H9 (cell line): Measurements from ENCODE around the gene CPXM1. TPM values are rescaled to one million over a fixed set of nuclear protein-coding genes. Genes with fewer than 3 reads are reported as not detected.

Experiments used
- DNase-seq: peaks from one replicate; pipeline ENCODE4 v3.0.0-alpha.2; 2017
- H2AFZ ChIP-seq: one replicate; pipeline ENCODE4 v1.6.1; 2013; ENCODE audit warnings: mild to moderate bottlenecking, low read length, control low read depth, moderate library complexity
- H2AK5ac ChIP-seq: 2 replicates; pipeline ENCODE4 v1.6.1; 2013; ENCODE audit warnings: low read length, control low read depth, mixed read lengths; ENCODE audit not compliant: insufficient read length
- H2BK120ac ChIP-seq: one replicate; pipeline ENCODE4 v1.6.1; 2013; ENCODE audit warnings: low read depth, mild to moderate bottlenecking, low read length, control low read depth, inconsistent platforms; ENCODE audit not compliant: poor library complexity, severe bottlenecking
- H2BK12ac ChIP-seq: 2 replicates; pipeline ENCODE4 v1.6.1; 2013; ENCODE audit warnings: low read length, control low read depth, mixed read lengths, low read depth; ENCODE audit not compliant: insufficient read length
- H2BK15ac ChIP-seq: 2 replicates; pipeline ENCODE4 v1.6.1; 2013; ENCODE audit warnings: low read depth, low read length, control low read depth
- H2BK20ac ChIP-seq: one replicate; pipeline ENCODE4 v1.6.1; 2013; ENCODE audit warnings: low read depth, mild to moderate bottlenecking, low read length, control low read depth, inconsistent platforms; ENCODE audit not compliant: poor library complexity, severe bottlenecking
- H2BK5ac ChIP-seq: 2 replicates; pipeline ENCODE4 v1.6.1; 2013; ENCODE audit warnings: low read length, control low read depth, mixed read lengths; ENCODE audit not compliant: insufficient read length
- H3K14ac ChIP-seq: 2 replicates; pipeline ENCODE4 v1.6.1; 2013; ENCODE audit warnings: low read length, control low read depth; ENCODE audit not compliant: insufficient read depth
- H3K18ac ChIP-seq: 2 replicates; pipeline ENCODE4 v1.6.1; 2013; ENCODE audit warnings: low read depth, mild to moderate bottlenecking, mixed read lengths, low read length, control low read depth; ENCODE audit not compliant: insufficient read length
- H3K23ac ChIP-seq: 2 replicates; pipeline ENCODE4 v1.6.1; 2013; ENCODE audit warnings: low read length, control low read depth, mixed read lengths, low read depth; ENCODE audit not compliant: insufficient read length
- H3K23me2 ChIP-seq: 2 replicates; pipeline ENCODE4 v1.6.1; 2013; ENCODE audit warnings: low read depth, mild to moderate bottlenecking, mixed read lengths, low read length, control low read depth; ENCODE audit not compliant: insufficient read length, poor library complexity, severe bottlenecking
- H3K27ac ChIP-seq: 2 replicates; pipeline ENCODE4 v1.5.1; 2013; ENCODE audit warnings: low read length, control low read depth, mixed read lengths, low read depth; ENCODE audit not compliant: insufficient read length
- H3K27me3 ChIP-seq: 2 replicates; pipeline ENCODE4 v1.6.1; 2013; ENCODE audit warnings: low read length, control low read depth, inconsistent platforms; ENCODE audit not compliant: insufficient read depth
- H3K4ac ChIP-seq: 2 replicates; pipeline ENCODE4 v1.6.1; 2013; ENCODE audit warnings: low read depth, mild to moderate bottlenecking, control low read depth, inconsistent platforms, low read length, moderate library complexity
- H3K4me1 ChIP-seq: 2 replicates; pipeline ENCODE4 v1.6.1; 2013; ENCODE audit warnings: low read length, control low read depth, inconsistent platforms; ENCODE audit not compliant: insufficient read depth
- H3K4me2 ChIP-seq: 2 replicates; pipeline ENCODE4 v1.6.1; 2013; ENCODE audit warnings: low read length, control low read depth, mixed read lengths; ENCODE audit not compliant: insufficient read length, insufficient read depth
- H3K56ac ChIP-seq: 2 replicates; pipeline ENCODE4 v1.6.1; 2013; ENCODE audit warnings: low read depth, mild to moderate bottlenecking, mixed read lengths, low read length, control low read depth; ENCODE audit not compliant: insufficient read length
- H3K79me1 ChIP-seq: 2 replicates; pipeline ENCODE4 v1.6.1; 2013; ENCODE audit warnings: low read depth, mild to moderate bottlenecking, moderate library complexity, low read length, control low read depth, inconsistent platforms; ENCODE audit not compliant: insufficient read depth, poor library complexity, severe bottlenecking
- H3K79me2 ChIP-seq: 2 replicates; pipeline ENCODE4 v1.6.1; 2013; ENCODE audit warnings: low read length, control low read depth, inconsistent platforms; ENCODE audit not compliant: insufficient read depth
- H3K9ac ChIP-seq: 2 replicates; pipeline ENCODE4 v1.6.1; 2013; ENCODE audit warnings: low read length, control low read depth, mixed read lengths; ENCODE audit not compliant: insufficient read length; ENCODE audit errors: extremely low read depth
- H3K9me3 ChIP-seq: one replicate; pipeline ENCODE4 v1.6.1; 2013; ENCODE audit warnings: low read depth, low read length, inconsistent platforms; ENCODE audit not compliant: control insufficient read depth
- H3T11ph ChIP-seq: one replicate; pipeline ENCODE4 v1.6.1; 2013; ENCODE audit warnings: mild to moderate bottlenecking, low read length, control low read depth, inconsistent platforms
- H4K20me1 ChIP-seq: one replicate; pipeline ENCODE4 v1.6.1; 2013; ENCODE audit not compliant: control insufficient read depth, insufficient read length, insufficient read depth
- H4K5ac ChIP-seq: 2 replicates; pipeline ENCODE4 v1.6.1; 2013; ENCODE audit warnings: low read depth, mild to moderate bottlenecking, mixed read lengths, low read length, control low read depth; ENCODE audit not compliant: insufficient read length
- H4K8ac ChIP-seq: replicated peaks from 2 replicates; pipeline ENCODE4 v1.6.1; 2013; ENCODE audit warnings: low read length, control low read depth, mixed read lengths, low read depth; ENCODE audit not compliant: insufficient read length
- H4K91ac ChIP-seq: 2 replicates; pipeline ENCODE4 v1.6.1; 2013; ENCODE audit warnings: low read depth, mild to moderate bottlenecking, moderate library complexity, mixed read lengths, low read length, control low read depth; ENCODE audit not compliant: insufficient read length
- H3K27ac Mint-ChIP-seq, 3 experiments: 2 replicates in 2 of 3; 3 replicates in 1 of 3; pipeline ENCODE4 v1.8.0; 2020 to 2021; ENCODE audit warnings: mixed read lengths in 3 of 3, mild to moderate bottlenecking in 1 of 3, moderate library complexity in 1 of 3
- H3K27me3 Mint-ChIP-seq: 2 replicates; pipeline ENCODE4 v1.8.0; 2021; ENCODE audit warnings: low read depth, mild to moderate bottlenecking, moderate library complexity, mixed read lengths
- H3K36me3 Mint-ChIP-seq, 3 experiments: 2 replicates in 2 of 3; 3 replicates in 1 of 3; pipeline ENCODE4 v1.8.0; 2020 to 2021; ENCODE audit warnings: low read depth in 3 of 3, mixed read lengths in 3 of 3; ENCODE audit not compliant: insufficient read depth in 1 of 3
- H3K4me1 Mint-ChIP-seq, 2 experiments: 2 replicates each; pipeline ENCODE4 v1.8.0; 2020; ENCODE audit warnings: mixed read lengths in 2 of 2
- H3K4me3 Mint-ChIP-seq, 2 experiments: 2 replicates in 1 of 2; 3 replicates in 1 of 2; pipeline ENCODE4 v1.8.0; 2020 to 2021; ENCODE audit warnings: mild to moderate bottlenecking in 2 of 2, mixed read lengths in 2 of 2, moderate library complexity in 1 of 2
- H3K9me3 Mint-ChIP-seq, 2 experiments: 2 replicates in 1 of 2; 3 replicates in 1 of 2; pipeline ENCODE4 v1.8.0; 2020; ENCODE audit warnings: mild to moderate bottlenecking in 2 of 2, mixed read lengths in 2 of 2, moderate library complexity in 1 of 2
- CTCF ChIP-seq: fragments of 200-600 bp; sonication (generic); conservative IDR thresholded peaks from 3 replicates; pipeline ENCODE4 v1.8.0; 2021; ENCODE audit warnings: antibody characterized with exemption, mild to moderate bottlenecking
- WGBS: extraction: QIAGEN DNeasy Blood & Tissue Kit; methylation state at CpG from one replicate; pipeline ENCODE4 v1.1.7; 2013; ENCODE audit warnings: missing lambda C conversion rate, low lambda C conversion rate, mixed read lengths; ENCODE audit not compliant: insufficient read length; ENCODE audit errors: extremely low coverage; 5-methylcytosine and 5-hydroxymethylcytosine counted together
- total RNA-seq: library from RNA; stranded (reverse); gene quantifications from 2 replicates; pipeline ENCODE4 v1.2.1, GENCODE V29; 2021

Gene CPXM1
- total RNA-seq, 1 experiment from 2014 or later = 69.0 TPM

GRCh38 chr20:2763186-2763585, 37.2 kb downstream of the CPXM1 start:
- no peak overlapping the region for H2BK12ac ChIP-seq

More at GRCh38 chr20:2763186-2763585, 37.2 kb downstream of the CPXM1 start:
- no peak overlapping the region for H2BK5ac ChIP-seq
- no CpG with 5 or more reads among the region's 5 CpGs for WGBS
- H3K79me1 ChIP-seq = no peaks in the 10 kb centered on the region
- H3K27ac Mint-ChIP-seq = no peak overlapping the region
- H3K4me2 ChIP-seq = no peak overlapping the region
- H3K14ac ChIP-seq = no peak overlapping the region
- peaks cover 25% of the 10 kb centered on the region for H3K27me3 Mint-ChIP-seq
- DNase-seq = no peak
- H3K27ac ChIP-seq = no peak overlapping the region
- no peak overlapping the region for H3K4ac ChIP-seq
- peak; percentile 30; the same call in 1 of the 3 replicates for TF ChIP-seq CTCF
- no peak overlapping the region for H2AFZ ChIP-seq
- H3K36me3 Mint-ChIP-seq = no peaks in the 10 kb centered on the region
- H3K23ac ChIP-seq = no peak overlapping the region
- no peak overlapping the region for H3K4me3 Mint-ChIP-seq
- no peak overlapping the region for H2BK15ac ChIP-seq
- H3K4me1 ChIP-seq = no peaks in the 10 kb centered on the region
- no peak overlapping the region for H3K9ac ChIP-seq
- H3K9me3 ChIP-seq = no peaks in the 10 kb centered on the region
- H2BK120ac ChIP-seq = no peak overlapping the region
- no peak overlapping the region for H4K5ac ChIP-seq
- no peaks in the 10 kb centered on the region for H4K20me1 ChIP-seq
- no peak overlapping the region for H3K56ac ChIP-seq
- no peaks in the 10 kb centered on the region for H3K79me2 ChIP-seq
- H3K18ac ChIP-seq = no peak overlapping the region
- H3T11ph ChIP-seq = no peak overlapping the region
- no peaks in the 10 kb centered on the region for H3K23me2 ChIP-seq
- H3K4me1 Mint-ChIP-seq = peaks cover 19 to 31% of the 10 kb centered on the region in 2 experiments
- no peak overlapping the region for H4K8ac ChIP-seq
- H2BK20ac ChIP-seq = no peak overlapping the region
- 0 out of 2 replicates have a peak, but pooled peaks cover 3% of the 10 kb centered on the region for H3K27me3 ChIP-seq
- no peak overlapping the region for H4K91ac ChIP-seq
- H2AK5ac ChIP-seq = no peak overlapping the region
- no peaks in the 10 kb centered on the region for H3K9me3 Mint-ChIP-seq
